GM23338 (cell line): ENCODE measurements around the gene CAPZB. TPM values are rescaled to one million over a fixed set of nuclear protein-coding genes. Genes with fewer than 3 reads are reported as not detected.

ENCODE experiments used
- ATAC-seq: fragments of 200-7000 bp; cut with Tn5 transposase; 3 replicates; pipeline ENCODE4 v1.9.1; 2020
- DNase-seq: peaks from one replicate; pipeline ENCODE4 v3.0.0-alpha.2; 2015; ENCODE audit warnings: low spot score
- H2AFZ ChIP-seq: fragments of 200-600 bp; sonication (generic); 2 replicates; pipeline ENCODE4 v1.8.0; 2016; ENCODE audit warnings: antibody characterized with exemption, mild to moderate bottlenecking, moderate library complexity
- H3F3A ChIP-seq: fragments of 200-600 bp; sonication (generic); replicated peaks from 2 replicates; pipeline ENCODE4 v1.8.0; 2017; ENCODE audit warnings: antibody characterized with exemption, mixed run types, low read depth
- H3K27ac ChIP-seq: fragments of 200-600 bp; sonication (generic); 2 replicates; pipeline ENCODE4 v1.6.1; 2016; ENCODE audit warnings: low read depth
- H3K27me3 ChIP-seq: fragments of 200-600 bp; sonication (generic); 2 replicates; pipeline ENCODE4 v1.8.0; 2016; ENCODE audit warnings: mild to moderate bottlenecking, mixed run types, moderate library complexity; ENCODE audit not compliant: insufficient read depth
- H3K36me3 ChIP-seq: fragments of 200-600 bp; sonication (generic); 2 replicates; pipeline ENCODE4 v1.8.0; 2016; ENCODE audit warnings: mild to moderate bottlenecking; ENCODE audit not compliant: insufficient read depth
- H3K4me1 ChIP-seq: fragments of 200-600 bp; sonication (generic); 2 replicates; pipeline ENCODE4 v1.8.0; 2016; ENCODE audit warnings: mild to moderate bottlenecking, moderate library complexity; ENCODE audit not compliant: insufficient read depth
- H3K4me2 ChIP-seq: fragments of 200-600 bp; sonication (generic); 2 replicates; pipeline ENCODE4 v1.7.1; 2017; ENCODE audit warnings: mixed run types
- H3K4me3 ChIP-seq: fragments of 200-600 bp; sonication (generic); 2 replicates; pipeline ENCODE4 v1.6.1; 2016; ENCODE audit warnings: mixed run types
- H3K79me2 ChIP-seq: fragments of 200-600 bp; sonication (generic); replicated peaks from 2 replicates; pipeline ENCODE4 v1.8.0; 2017; ENCODE audit warnings: mild to moderate bottlenecking; ENCODE audit not compliant: insufficient read depth
- H3K9me2 ChIP-seq: fragments of 200-600 bp; sonication (generic); 2 replicates; pipeline ENCODE4 v1.8.0; 2017; ENCODE audit not compliant: insufficient read depth
- H4K20me1 ChIP-seq: fragments of 200-600 bp; sonication (generic); replicated peaks from 2 replicates; pipeline ENCODE4 v1.8.0; 2017; ENCODE audit warnings: mild to moderate bottlenecking; ENCODE audit not compliant: insufficient read depth
- H3K27ac Mint-ChIP-seq: 2 replicates; pipeline ENCODE4 v1.8.0; 2020; ENCODE audit warnings: inconsistent platforms, mild to moderate bottlenecking, moderate library complexity, mixed read lengths
- H3K27me3 Mint-ChIP-seq: 3 replicates; pipeline ENCODE4 v1.8.0; 2022; ENCODE audit warnings: low read depth, mild to moderate bottlenecking, moderate library complexity, mixed read lengths, inconsistent platforms; ENCODE audit not compliant: insufficient read depth, poor library complexity
- H3K36me3 Mint-ChIP-seq: 3 replicates; pipeline ENCODE4 v1.8.0; 2021; ENCODE audit warnings: low read depth, mild to moderate bottlenecking, inconsistent platforms, moderate library complexity, mixed read lengths
- H3K4me1 Mint-ChIP-seq: 3 replicates; pipeline ENCODE4 v1.8.0; 2020; ENCODE audit warnings: mild to moderate bottlenecking, inconsistent platforms, mixed read lengths
- H3K4me3 Mint-ChIP-seq: 3 replicates; pipeline ENCODE4 v1.8.0; 2021; ENCODE audit warnings: moderate library complexity, mild to moderate bottlenecking, inconsistent platforms, mixed read lengths
- H3K9me3 Mint-ChIP-seq: 3 replicates; pipeline ENCODE4 v1.8.0; 2020; ENCODE audit warnings: moderate library complexity, mild to moderate bottlenecking, inconsistent platforms, mixed read lengths
- CTCF ChIP-seq, 2 experiments: fragments of 200-600 bp in 1 of 2; sonication (generic) in 1 of 2; conservative IDR thresholded peaks; 2 replicates each; pipeline versions ENCODE4 v1.5.1 to v1.6.1; 2016 to 2017; ENCODE audit warnings: antibody characterized with exemption in 2 of 2, low read depth in 2 of 2, mild to moderate bottlenecking in 2 of 2, moderate library complexity in 1 of 2
- EZH2 ChIP-seq: fragments of 200-600 bp; sonication (generic); IDR thresholded peaks from one replicate; pipeline ENCODE4 v1.8.0; 2017; ENCODE audit warnings: antibody characterized with exemption, mild to moderate bottlenecking, low read depth; ENCODE audit not compliant: unreplicated experiment
- EZH2phosphoT487 ChIP-seq: fragments of 200-600 bp; sonication (generic); IDR thresholded peaks from one replicate; pipeline ENCODE4 v1.8.1; 2018; ENCODE audit warnings: antibody characterized with exemption; ENCODE audit not compliant: unreplicated experiment
- NANOG ChIP-seq: IDR thresholded peaks from 2 replicates; pipeline ENCODE4 v1.6.1; 2016; ENCODE audit warnings: antibody characterized with exemption, borderline replicate concordance
- POLR2AphosphoS5 ChIP-seq: IDR thresholded peaks from 2 replicates; pipeline ENCODE4 v1.6.1; 2016; ENCODE audit warnings: antibody characterized with exemption, low read depth
- STAT1 ChIP-seq: IDR thresholded peaks from one replicate; pipeline ENCODE4 v1.6.1; 2016; ENCODE audit warnings: antibody characterized with exemption; ENCODE audit not compliant: unreplicated experiment
- ZNF331 ChIP-seq: fragments of 250-450 bp; sonication (Bioruptor Pico); IDR thresholded peaks from 2 replicates; pipeline ENCODE4 v1.5.0; 2020; ENCODE audit warnings: low read depth, mild to moderate bottlenecking, moderate library complexity
- ZNF462 ChIP-seq: fragments of 250-450 bp; sonication (Bioruptor Pico); IDR thresholded peaks from 2 replicates; pipeline ENCODE4 v1.5.0; 2020; ENCODE audit warnings: mild to moderate bottlenecking, moderate library complexity
- polyA plus RNA-seq: library from polyadenylated mRNA; unstranded; fragments of >200 nt; fragmentation: Nextera tagmentation; extraction: Ambion mirVana; gene quantifications from 2 replicates; pipeline ENCODE4 v1.2.1, GENCODE V29; 2016
- total RNA-seq: library from RNA; depleted of rRNA; stranded (reverse); fragments of >200 nt; shearing (Covaris generic); gene quantifications from 2 replicates; pipeline ENCODE4 v1.2.3, GENCODE V29; 2014

Gene CAPZB
- total and polyA plus RNA-seq, 2 experiments from 2014 or later = 195 to 348 TPM

GRCh38 chr1:19384113-19384512 lies 101.2 kb downstream of the CAPZB start (continued):
- TF ChIP-seq ZNF462 = no peak
- TF ChIP-seq EZH2phosphoT487 = no peak
- no peak for TF ChIP-seq POLR2AphosphoS5
- TF ChIP-seq NANOG = no peak

GRCh38 chr1:19382222-19382621 lies 103.1 kb downstream of the CAPZB start:
- Mint-ChIP-seq H3K9me3 (no peaks in the 10 kb centered on the region), H3K36me3 (peaks cover 52% of the 10 kb centered on the region), H3K27ac (no peak overlapping the region), H3K4me3 (no peak overlapping the region), H3K4me1 (no peaks in the 10 kb centered on the region), H3K27me3 (peaks cover 4% of the 10 kb centered on the region)
- ATAC-seq (no peak), DNase-seq (no peak)
- Histone ChIP-seq H2AFZ (no peak overlapping the region), H3K79me2 (peaks cover 20% of the 10 kb centered on the region), H3K4me3 (no peak overlapping the region), H3K27ac (no peak overlapping the region), H3K4me1 (no peaks in the 10 kb centered on the region), H3K36me3 (peaks cover 18% of the 10 kb centered on the region), H3K4me2 (no peak overlapping the region), H3K27me3 (no peaks in the 10 kb centered on the region), H3K9me2 (no peaks in the 10 kb centered on the region), H3F3A (no peaks in the 10 kb centered on the region), H4K20me1 (peaks cover 12% of the 10 kb centered on the region)
- TF ChIP-seq CTCF (conservative IDR thresholded peaks at IDR 0.05; ENCODE audit: low read depth in 2 of 2) = no peak
- no peak for TF ChIP-seq STAT1
- TF ChIP-seq NANOG = no peak
- TF ChIP-seq EZH2 = no peak
- TF ChIP-seq ZNF462 = no peak
- no peak for TF ChIP-seq POLR2AphosphoS5
- TF ChIP-seq ZNF331 = no peak
